ENCODE data around the gene ITCH.

DNA sequence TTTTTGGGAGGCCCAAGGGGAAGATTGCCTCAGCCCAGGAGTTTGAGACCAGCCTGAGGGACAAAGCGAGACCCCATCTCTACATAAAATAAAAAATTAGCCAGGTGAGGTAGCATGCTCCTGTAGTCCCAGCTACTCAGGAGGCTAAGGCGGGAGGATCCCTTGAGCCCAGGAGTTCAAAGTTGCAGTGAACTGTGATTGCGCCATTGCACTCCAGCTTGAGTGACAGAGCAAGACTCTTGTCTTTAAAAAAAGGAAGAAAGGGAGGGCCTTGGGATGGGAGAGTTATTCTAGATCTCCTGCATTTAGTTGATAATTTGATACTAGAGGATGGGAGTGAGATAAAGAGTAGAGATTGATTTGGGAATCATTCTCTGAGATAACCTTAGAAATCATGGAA is 68.1 kb downstream of the ITCH start:
- TF ChIP-seq, protein P1, sequence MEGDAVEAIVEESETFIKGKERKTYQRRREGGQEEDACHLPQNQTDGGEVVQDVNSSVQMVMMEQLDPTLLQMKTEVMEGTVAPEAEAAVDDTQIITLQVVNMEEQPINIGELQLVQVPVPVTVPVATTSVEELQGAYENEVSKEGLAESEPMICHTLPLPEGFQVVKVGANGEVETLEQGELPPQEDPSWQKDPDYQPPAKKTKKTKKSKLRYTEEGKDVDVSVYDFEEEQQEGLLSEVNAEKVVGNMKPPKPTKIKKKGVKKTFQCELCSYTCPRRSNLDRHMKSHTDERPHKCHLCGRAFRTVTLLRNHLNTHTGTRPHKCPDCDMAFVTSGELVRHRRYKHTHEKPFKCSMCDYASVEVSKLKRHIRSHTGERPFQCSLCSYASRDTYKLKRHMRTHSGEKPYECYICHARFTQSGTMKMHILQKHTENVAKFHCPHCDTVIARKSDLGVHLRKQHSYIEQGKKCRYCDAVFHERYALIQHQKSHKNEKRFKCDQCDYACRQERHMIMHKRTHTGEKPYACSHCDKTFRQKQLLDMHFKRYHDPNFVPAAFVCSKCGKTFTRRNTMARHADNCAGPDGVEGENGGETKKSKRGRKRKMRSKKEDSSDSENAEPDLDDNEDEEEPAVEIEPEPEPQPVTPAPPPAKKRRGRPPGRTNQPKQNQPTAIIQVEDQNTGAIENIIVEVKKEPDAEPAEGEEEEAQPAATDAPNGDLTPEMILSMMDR (IDR thresholded peaks at IDR 0.05) = no peak
- TF ChIP-seq POLR2A (IDR thresholded peaks at IDR 0.05) = no peak
